GM10248 (cell line): ENCODE results near the gene LAMA3.
A peak's percentile ranks its signal among the peaks of the same experiment; 100 is the strongest.

Experiments used
- CTCF ChIA-PET: fragments of 300-600 bp; sonication (Branson Sonifier 250); formaldehyde crosslinking; extraction: SDS; loops from one replicate; lab custom pipeline; 2021; ENCODE audit warnings: antibody characterized with exemption; lab: Yijun Ruan, JAX
- POLR2A ChIA-PET: fragments of 350-650 bp; sonication (Branson Sonifier 250); formaldehyde crosslinking; extraction: SDS; loops from one replicate; lab custom pipeline; 2020; ENCODE audit warnings: antibody characterized with exemption; lab: Yijun Ruan, JAX
- DNase-seq: peaks from one replicate; pipeline ENCODE4 v3.0.0; 2012; ENCODE audit errors: extremely low spot score
- TF ChIP-seq, protein P1 (sequence below): IDR thresholded peaks from 2 replicates; pipeline ENCODE4 v1.5.1; 2012; ENCODE audit warnings: mild to moderate bottlenecking, low read depth; ENCODE audit errors: extremely low read depth, missing control alignments, control extremely low read depth

Gene LAMA3

DNA sequence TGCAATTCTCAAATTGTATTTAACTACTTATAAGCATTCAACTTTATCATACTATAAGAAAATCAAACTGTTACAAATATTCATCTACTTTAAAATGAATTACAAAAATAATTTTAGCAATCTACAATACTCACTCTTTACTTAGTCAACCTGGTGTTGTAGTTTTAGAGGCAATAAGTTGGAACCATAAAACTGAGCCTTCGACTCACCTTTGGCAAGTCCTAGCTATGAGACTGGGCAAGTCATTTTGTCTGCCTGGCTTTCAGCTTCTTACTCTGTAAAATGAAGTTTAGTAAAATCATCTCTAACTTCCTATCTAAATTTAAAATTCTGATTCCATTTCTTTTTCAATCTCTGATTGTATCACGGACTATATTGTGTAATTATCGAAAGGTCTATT lies 161.0 kb downstream of the LAMA3 start:
- POLR2A ChIA-PET = no interaction called here
- CTCF ChIA-PET = interaction anchor here (0.8 to 1.8 kb wide), 2 partner anchors 10 to 129 kb away, joined by 3 read pairs; no protein-coding TSS in a partner anchor
- no peak for DNase-seq
- TF ChIP-seq, protein P1, sequence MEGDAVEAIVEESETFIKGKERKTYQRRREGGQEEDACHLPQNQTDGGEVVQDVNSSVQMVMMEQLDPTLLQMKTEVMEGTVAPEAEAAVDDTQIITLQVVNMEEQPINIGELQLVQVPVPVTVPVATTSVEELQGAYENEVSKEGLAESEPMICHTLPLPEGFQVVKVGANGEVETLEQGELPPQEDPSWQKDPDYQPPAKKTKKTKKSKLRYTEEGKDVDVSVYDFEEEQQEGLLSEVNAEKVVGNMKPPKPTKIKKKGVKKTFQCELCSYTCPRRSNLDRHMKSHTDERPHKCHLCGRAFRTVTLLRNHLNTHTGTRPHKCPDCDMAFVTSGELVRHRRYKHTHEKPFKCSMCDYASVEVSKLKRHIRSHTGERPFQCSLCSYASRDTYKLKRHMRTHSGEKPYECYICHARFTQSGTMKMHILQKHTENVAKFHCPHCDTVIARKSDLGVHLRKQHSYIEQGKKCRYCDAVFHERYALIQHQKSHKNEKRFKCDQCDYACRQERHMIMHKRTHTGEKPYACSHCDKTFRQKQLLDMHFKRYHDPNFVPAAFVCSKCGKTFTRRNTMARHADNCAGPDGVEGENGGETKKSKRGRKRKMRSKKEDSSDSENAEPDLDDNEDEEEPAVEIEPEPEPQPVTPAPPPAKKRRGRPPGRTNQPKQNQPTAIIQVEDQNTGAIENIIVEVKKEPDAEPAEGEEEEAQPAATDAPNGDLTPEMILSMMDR = no peak

DNA sequence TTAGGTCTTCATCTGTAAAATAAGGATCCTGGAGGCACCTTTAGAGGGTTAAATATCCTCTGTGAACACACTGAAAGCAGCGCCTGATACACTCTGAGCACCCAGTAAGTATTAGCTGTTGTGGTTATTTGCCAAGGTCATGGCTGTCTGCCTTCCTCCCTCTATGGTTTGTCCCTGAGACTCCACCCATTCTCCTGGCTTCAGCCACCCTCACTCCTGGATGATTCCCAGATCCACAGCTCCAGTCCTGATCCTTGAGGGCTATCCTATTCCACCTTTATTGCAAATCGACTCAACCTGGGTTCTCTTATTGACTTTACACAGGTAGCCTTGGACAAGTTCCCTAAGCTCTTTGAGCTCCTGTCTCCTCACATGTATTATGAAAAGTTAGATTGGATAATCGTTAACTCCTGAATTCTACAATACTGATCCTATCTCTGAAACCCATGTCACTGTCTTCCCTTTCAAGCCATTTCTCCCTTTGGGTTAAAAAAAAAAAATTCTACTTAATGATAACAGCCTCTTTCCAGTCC lies 162.3 kb downstream of the LAMA3 start:
- TF ChIP-seq, protein P1 = no peak
- ChIA-PET POLR2A (no interaction called here), CTCF (interaction anchor here (1.8 kb wide), 1 partner anchor 11 kb away, joined by 3 read pairs; no protein-coding TSS in a partner anchor)
- no peak for DNase-seq

DNA sequence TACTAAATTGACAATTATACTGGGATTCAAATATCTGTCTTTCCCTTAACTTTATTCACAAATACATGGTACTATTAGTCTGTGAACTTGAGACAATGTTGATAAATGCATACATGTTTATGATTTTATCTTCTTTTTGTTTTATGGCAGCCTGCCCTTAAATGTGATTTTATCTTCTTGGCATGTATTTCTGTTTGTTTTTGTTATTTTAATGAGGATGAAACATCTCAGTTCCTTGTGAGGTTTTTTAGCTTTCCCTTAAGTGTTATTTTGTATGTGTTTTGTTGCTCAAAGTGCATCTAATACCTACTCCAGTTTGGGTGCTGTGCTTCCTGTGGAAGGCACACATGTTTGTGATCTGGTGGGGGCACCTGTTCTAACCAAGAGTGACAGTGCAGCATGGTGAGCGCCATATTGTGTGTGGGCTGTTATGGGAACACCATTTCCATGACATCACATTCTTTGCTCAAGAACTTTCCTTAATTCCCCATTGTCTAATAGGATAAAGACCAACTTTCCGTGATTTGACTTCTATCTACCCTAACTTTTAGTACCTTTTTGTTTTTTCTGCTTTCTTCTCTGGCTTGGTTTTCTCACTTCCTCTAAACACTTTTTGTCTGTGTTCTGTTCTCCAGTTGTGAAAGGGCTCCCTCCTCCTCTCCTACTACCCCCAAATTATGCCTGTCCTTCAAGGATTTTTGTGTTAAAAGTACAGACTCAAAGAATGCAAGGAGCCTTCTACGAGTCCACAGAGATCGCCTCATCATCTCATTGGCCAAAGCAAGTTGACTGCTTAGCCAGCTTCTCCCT lies 163.2 kb downstream of the LAMA3 start:
- DNase-seq = peak; percentile 36

DNA sequence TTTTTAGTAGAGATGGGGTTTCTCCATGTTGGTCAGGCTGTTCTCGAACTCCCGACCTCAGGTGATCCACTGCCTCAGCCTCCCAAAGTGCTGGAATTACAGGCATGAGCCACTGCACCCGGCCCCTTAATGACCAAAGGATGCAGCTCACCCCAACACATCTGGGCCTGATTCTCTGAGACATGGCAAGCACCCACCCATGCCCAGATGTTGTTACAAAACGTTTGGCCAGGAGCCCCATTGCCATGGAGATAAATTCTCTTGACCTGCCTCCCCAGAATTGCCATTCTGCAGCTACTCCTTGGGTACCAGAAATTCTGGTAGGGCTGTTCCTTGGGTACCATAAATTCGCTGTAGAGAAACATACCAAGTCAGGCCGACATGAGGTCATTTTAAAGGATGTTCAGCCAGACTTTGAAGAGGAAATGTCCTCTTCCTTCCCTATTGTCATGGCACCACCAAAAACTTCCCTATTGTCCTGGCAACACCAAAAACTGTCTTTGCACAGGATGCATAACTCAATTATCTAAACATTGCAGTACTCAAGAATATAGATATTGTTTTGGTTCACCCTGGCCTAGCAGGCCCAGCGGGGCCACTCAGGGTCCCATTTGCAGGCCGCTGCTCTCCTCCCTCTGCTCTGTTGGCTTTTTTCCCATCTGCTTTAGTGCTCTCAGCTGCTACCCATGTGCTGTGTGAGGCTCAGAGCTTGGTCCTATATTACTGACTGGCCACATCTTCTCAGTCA lies 164.4 kb downstream of the LAMA3 start:
- TF ChIP-seq, protein P1 = no peak
- POLR2A ChIA-PET = no interaction called here
- CTCF ChIA-PET = interaction anchor here (1.1 kb wide), 1 partner anchor 28 kb away, joined by 3 read pairs; no protein-coding TSS in a partner anchor
- no peak for DNase-seq

More for the DNA sequence above, 163.2 kb downstream of the LAMA3 start:
- TF ChIP-seq, protein P1 = no peak
- ChIA-PET CTCF (no interaction called here), POLR2A (no interaction called here)

DNA sequence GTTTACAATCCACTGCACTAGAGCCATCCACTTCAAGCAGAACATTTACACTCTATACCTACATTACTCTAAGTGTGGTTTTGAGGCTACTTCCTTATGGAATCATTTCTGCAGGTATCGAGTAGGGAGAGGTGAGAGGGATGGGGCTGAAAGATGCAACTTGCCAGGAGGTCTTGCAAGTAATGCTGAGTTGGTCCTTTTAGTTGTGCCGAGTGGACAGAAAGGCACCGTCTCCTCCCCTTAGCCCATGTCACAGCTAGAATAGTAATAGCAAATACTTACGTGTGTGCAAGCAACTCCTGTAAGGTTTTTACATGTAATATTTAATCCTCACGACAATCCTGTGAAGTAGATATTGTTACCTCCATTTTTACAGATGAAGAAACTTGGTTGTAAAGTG lies 166.5 kb downstream of the LAMA3 start:
- TF ChIP-seq, protein P1 = no peak
- ChIA-PET CTCF (no interaction called here), POLR2A (no interaction called here)
- no peak for DNase-seq

DNA sequence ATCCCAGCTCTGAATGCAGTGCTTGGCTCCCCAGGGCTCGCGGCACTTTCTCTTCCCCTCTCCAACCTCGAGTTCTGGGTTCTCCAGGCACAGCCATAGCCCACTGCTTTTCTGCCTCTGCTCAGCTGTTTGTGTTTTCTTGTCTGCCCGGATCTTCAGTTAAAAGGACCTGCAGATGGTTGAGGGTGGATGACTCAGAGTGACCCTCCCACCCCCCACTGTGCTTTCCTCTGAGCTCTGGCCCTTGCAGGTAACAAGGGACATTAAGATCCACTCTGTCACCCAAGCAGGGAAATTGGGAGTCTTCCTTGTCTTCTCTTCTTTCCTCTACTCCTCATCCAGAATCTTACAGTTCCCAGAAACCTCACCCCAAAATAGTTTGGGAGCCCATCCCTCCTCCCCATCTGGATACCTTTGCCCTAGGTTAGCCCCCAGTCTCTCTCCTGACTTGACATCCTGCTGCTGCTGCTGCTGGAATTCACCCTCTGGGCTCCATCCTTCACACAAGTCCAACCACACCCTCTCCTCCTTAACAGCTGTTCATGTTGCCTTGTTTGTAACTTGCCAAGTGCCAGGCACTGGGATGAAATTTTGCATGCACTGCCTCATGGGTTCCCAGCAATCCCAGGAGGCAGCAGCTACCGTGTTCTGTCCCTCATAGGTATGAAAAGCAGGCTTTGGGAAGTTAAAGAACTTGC lies 167.4 kb downstream of the LAMA3 start:
- CTCF ChIA-PET = no interaction called here
- TF ChIP-seq, protein P1 = no peak
- DNase-seq = no peak
- POLR2A ChIA-PET = interaction anchor here (0.6 kb wide), 1 partner anchor 414 kb away, joined by 3 read pairs; no protein-coding TSS in a partner anchor
